Gastrocnemius medialis (tissue), 4 donors: ENCODE results near the gene NXN.

Source experiments
- POLR2A ChIP-seq, 2 donors: fragments of 450-650 bp; IDR thresholded peaks; one replicate each; pipeline ENCODE4 v1.6.1; 2017; ENCODE audit warnings: antibody characterized with exemption in 2 of 2, mild to moderate bottlenecking in 2 of 2, moderate library complexity in 2 of 2
- TF ChIP-seq, protein P1 (sequence below), 5 experiments: fragments of 450-650 bp in 3 of 5; fragments of 200-600 bp in 2 of 5; sonication (generic) in 2 of 5; IDR thresholded peaks in 4 of 5; conservative IDR thresholded peaks in 1 of 5; 1 replicate in 4 of 5; 2 replicates in 1 of 5; pipeline ENCODE4 v1.5.1; 2016 to 2019; ENCODE audit warnings: antibody characterized with exemption in 5 of 5, mild to moderate bottlenecking in 3 of 5, moderate library complexity in 3 of 5

DNA sequence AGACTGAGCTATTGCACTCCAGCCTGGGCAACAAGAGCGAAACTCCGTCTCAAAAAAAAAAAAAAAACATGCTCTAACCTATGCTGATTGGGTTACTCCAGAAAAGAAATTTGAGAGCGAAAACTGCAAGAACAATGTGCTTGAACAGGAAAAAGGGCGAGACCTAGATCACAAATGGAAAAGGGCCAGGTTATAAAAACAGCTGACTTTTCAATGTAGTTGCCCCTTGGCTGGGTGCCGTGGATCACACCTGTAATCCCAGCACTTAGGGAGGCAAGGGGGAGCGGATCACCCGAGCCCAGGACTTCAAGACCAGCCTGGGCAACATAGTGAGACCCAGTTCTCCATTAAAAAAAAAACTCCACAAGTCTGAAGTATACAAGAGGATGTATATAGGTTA, 148.6 kb downstream of the NXN start:
- TF ChIP-seq, protein P1, sequence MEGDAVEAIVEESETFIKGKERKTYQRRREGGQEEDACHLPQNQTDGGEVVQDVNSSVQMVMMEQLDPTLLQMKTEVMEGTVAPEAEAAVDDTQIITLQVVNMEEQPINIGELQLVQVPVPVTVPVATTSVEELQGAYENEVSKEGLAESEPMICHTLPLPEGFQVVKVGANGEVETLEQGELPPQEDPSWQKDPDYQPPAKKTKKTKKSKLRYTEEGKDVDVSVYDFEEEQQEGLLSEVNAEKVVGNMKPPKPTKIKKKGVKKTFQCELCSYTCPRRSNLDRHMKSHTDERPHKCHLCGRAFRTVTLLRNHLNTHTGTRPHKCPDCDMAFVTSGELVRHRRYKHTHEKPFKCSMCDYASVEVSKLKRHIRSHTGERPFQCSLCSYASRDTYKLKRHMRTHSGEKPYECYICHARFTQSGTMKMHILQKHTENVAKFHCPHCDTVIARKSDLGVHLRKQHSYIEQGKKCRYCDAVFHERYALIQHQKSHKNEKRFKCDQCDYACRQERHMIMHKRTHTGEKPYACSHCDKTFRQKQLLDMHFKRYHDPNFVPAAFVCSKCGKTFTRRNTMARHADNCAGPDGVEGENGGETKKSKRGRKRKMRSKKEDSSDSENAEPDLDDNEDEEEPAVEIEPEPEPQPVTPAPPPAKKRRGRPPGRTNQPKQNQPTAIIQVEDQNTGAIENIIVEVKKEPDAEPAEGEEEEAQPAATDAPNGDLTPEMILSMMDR (IDR thresholded peaks at IDR 0.05 in 4 of 5, conservative IDR thresholded peaks at IDR 0.05 in 1 of 5) = no peak
- TF ChIP-seq POLR2A (IDR thresholded peaks at IDR 0.05) = no peak
